CD1c-positive myeloid dendritic cell (primary cell): ENCODE data around the gene FRAT2.

Experiments
- DNase-seq: peaks from one replicate; pipeline ENCODE4 v3.0.0-alpha.2; 2016; ENCODE audit errors: extremely low spot score

The FRAT2 gene

DNA sequence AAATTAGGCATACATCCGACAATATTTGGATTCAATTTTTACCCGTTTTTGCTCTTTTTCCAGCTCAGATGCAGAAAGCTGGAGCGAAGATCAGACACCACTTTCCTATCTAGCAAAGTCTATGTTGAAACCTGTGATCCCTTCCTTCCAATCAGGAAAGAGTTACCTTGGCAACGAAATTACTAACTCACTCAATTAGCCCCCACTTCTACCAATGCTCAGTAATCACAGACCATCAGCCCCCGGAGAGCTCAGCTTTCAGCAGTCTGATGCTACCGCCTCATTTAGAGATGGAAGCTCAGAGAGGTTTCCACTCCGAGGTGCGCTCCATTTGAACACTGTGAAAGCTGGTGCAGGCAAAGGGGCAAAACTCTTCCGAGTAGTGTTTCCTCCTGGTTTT lies 8.8 kb downstream of the FRAT2 start:
- DNase-seq: no peak

DNA sequence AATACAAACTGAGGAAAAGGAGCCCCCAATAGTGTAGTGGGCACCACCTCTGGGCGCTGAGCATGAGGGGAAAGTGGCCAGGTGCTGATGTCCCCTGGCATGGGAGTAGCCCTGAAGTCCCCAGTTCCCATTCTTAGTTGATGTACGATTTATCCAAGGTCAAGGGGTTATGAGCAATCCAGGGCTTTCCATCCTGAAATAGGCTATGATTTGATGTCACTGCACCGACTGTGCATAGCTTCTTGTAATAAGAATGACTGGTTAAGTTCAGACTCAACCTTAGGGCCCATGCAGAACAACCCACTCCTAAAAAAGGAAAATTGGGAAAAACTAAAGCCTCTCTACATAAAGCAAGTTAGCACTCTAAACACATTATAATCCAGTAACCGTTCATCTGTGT lies 11.0 kb downstream of the FRAT2 start:
- DNase-seq: no peak

DNA sequence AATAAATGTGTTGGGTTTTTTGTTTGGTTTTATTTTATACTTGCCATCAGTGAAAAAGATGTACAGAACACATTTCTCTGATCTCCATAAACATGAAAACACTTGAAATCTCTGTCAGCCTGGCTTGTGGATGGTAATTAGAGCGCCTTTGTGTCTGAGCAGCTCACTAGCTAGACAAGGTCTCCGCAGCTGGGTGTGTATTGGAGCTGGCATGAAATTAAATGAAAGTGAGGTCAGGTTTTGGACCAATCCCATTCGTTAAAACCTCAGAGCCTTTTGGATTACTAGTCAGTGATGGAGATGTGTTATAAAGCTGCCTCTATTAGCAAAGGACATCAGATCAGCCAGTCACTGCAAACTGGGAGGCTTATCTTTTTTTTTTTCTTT lies 12.7 kb downstream of the FRAT2 start:
- no peak for DNase-seq

DNA sequence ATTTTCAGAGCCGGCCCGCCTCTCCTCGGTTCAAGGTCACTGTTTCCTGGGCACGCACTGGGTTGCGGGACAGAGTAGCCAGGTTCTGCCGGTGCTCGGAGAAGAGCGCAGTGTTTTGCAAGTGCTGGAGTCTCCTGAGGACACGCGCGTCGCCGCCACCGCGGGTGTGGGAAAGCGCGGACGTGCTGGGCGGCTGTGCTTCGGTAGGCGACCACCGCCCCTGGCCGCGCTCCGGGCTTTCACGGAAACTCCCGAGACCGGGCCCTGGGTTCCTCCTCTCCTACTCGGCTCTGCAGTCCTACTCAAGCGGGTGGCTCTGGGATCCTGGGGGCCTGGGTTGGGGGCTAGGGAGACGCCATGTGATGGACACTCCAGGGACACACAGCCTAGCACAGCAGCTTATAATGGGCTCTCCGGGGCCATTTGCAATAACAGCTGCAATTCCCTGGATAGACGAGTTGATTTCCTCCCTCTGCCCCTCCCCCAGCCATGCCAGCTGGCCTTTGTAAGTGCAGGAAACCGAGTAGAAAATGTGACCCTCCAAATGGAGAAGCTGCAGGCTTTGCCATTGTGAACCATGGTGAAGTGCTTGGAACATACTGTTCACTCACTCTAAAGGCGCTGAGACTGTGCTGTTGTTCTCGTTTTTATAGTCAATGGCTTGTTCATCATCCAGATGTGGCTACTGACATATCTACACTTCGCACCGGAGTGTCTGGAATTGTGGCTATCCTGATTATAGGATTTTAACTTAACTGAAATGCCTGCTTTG lies 13.3 kb downstream of the FRAT2 start:
- DNase-seq: peak; percentile 72

DNA sequence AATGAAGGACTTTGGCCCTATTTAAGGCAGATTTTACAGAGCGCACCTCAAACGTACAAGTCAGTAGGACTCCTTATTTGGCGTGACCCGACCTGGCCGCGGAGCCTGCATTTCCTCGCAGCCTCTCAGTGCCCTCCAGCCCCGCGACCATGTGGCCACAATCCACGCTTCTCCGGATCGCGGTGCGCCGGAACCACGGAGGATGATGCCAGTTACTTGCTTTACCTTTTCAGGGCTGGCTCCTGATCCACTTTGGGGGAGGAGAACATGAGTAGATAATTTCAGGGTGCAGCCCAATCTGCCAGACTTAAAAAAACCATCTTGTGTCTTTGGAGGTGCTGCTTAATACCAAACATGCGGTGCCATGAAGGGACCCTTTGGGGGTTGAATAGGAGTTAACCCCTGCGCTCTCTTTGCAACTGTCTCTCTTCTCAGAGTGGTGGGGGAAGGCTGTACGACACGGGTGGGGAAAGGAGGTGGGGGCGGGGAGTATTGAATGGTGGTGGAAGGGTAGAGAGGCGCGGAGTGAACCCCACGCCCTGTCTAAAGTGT lies 14.0 kb downstream of the FRAT2 start:
- no peak for DNase-seq

DNA sequence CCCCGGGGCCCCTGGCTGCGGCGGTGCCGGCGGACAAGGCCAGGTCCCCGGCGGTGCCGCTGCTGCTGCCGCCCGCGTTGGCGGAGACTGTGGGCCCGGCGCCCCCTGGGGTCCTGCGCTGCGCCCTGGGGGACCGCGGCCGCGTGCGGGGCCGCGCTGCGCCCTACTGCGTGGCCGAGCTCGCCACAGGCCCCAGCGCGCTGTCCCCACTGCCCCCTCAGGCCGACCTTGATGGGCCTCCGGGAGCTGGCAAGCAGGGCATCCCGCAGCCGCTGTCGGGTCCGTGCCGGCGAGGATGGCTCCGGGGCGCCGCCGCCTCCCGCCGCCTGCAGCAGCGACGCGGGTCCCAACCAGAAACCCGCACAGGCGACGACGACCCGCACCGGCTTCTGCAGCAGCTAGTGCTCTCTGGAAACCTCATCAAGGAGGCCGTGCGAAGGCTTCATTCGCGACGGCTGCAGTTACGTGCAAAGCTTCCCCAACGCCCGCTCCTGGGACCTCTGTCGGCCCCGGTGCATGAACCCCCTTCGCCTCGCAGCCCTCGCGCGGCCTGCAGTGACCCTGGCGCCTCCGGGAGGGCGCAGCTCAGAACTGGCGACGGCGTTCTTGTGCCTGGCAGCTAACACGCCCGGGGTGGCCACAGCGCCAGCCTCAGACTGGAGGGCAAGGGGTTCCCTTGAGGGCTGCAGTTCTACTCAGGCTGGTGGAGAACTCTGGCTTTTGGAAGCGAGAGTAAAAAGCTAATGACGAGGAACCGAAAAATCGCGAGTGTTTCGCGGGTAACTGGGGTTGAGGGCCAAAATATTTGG lies 14.7 kb downstream of the FRAT2 start:
- DNase-seq: peak; percentile 70

DNA sequence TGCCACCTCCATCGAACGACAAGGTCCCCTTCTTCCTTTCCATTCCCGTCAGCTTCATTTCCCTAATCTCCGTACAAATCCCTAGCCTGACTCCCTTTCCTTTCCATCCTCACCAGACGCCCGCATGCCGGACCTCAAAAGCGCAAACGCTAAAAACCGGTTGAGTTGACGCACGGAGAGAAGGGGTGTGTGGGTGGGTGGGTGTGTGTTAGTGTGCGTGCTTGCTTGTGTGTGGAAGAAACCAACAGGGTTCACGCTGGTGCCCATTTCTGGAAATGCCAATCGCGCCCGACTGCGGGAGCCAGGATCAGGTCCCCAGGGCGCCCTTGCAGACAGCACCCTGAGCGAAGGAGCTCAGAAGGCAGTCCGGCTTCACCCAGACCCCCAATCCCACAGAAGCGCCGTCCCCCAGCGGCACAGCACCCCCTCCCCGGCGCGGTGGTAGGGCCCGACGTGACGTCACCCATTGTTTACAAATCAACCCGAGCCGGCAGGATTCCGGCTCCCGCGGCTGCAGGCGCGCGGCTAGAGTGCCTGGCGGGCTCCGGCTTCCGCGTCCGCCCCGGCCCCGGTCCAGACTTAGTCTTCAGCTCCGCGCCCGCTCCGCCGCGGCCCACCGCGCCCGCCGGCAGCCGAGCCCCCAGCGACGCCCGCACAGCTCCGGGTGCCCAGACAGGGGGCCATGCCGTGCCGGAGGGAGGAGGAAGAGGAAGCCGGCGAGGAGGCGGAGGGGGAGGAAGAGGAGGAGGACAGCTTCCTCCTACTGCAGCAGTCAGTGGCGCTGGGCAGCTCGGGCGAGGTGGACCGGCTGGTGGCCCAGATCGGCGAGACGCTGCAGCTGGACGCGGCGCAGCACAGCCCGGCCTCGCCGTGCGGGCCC lies 15.5 kb downstream of the FRAT2 start, which contains the start of gene FRAT1:
TSS of gene FRAT1 (plus strand) at position 500 of the 880 bp plus-strand sequence. CDS start at position 683, 183 bp downstream.
- DNase-seq: peak; percentile 94

DNA sequence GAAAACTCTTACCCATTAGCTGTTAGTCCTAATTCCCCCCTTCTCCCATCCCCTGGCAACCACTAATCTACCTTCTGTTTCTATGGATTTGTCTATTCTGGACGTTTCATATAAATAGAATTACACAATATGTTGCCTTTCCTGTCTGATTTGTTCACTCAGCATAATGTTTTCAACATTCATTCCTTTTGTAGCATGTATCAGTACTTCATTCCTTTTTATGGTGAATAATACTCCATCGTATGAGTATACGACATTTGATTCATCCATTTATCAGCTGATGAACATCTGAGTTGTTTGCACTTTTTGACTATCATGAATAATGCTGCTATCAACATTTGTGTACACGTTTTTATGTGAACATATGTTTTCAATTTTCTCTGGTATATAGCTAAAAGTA lies 19.9 kb downstream of the FRAT2 start:
- DNase-seq: no peak

DNA sequence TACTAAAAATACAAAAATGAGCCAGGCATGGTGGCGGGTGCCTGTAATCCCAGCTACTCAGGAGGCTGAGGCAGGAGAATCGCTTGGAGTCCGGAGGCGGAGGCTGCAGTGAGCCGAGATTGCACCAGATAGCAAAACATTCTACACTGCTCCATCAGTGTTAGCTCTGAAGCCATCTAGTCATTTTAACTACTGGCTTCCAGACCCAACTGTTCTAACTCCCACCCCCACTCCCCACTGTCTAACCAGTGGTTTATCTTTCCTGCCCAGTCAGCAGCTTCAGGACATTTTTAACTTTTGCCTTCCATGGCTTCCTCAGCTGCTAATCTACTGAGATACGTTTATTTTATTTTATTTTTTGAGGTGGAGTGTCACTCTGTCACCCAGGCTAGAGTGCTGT lies 21.6 kb downstream of the FRAT2 start:
- no peak for DNase-seq

DNA sequence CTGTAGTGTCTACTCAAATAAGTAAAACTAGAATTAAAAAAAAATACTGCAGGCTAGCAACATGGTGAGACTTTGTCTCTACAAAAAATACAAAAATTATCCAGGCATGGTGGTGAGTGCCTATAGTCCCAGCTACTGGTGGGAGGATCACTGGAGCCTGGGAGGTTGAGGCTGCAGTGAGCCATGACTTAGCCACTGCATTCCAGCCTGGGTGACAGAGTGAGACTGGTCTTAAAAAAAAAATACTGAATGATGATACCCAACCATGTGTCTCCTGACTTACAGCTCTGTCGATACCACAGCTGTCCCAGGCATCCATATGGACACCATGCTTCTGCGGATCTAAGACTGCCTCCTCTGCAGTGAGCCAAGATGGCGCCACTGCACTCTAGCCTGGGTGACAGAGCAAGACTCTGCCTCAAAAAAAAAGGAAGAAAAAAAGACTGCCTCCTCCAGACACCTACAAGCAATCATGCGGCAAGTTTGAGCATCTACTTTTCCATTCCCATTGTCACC lies 23.4 kb downstream of the FRAT2 start:
- DNase-seq: no peak

DNA sequence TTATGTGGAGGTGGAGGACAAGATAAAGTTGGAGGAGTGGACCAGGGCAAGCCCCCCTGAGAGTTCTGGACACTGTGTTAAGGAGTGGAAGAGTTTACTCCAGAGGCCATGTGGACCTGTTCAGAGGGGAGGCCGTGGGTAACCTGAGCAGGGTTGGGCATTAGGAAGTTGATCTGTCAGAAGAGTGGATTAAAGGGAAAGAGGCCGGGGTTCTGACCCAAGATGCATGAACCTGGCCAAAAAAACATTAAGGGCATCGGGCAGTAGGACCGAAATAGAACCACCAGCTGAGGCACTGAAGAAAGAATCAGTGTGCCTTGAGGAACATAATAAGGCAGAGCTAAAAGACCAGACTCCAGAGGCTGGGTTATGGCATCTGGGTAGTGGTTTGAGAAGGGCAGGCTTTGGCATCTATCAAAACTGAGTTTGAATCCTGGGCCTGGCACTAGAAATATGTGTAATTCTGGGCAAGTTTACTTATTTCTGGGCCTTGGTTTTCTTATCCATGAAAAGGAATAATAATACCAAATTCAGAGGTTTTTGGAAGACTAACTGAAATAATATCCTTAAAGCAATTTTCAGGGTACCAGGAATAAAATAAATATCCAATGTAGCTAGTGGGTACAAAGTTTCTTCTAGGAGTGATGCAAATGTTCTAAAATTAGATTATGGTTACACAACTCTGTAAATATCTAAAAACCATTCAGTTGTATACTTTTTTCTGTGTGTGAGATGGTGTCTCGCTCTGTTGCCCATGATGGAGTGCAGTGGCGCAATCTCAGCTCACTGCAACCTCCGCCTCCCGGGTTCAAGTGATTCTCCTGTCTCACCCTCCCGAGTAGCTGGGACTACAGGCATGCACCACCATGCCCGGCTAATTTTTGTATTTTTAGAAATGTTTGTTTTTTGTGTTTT lies 26.4 kb downstream of the FRAT2 start:
- no peak for DNase-seq

DNA sequence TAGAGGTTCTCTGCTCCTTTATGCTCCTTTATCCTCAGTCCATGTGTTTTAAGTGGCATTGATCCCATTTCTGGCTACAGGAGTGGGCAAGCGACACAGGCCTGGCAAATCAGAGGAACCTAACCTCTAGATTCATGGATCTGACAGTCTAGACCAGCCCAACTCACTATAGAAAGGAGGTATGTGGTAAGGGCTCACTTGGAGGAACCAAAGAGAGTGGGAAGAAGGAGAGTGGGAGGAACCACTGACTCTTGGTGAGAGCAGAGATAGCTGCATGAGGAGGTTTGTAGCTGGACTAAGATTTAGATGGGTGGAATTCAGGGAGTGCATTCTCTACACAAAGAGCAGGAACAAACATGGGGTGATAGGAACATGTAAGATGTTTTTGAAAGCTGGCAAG lies 27.1 kb downstream of the FRAT2 start:
- peak; percentile 64 for DNase-seq

DNA sequence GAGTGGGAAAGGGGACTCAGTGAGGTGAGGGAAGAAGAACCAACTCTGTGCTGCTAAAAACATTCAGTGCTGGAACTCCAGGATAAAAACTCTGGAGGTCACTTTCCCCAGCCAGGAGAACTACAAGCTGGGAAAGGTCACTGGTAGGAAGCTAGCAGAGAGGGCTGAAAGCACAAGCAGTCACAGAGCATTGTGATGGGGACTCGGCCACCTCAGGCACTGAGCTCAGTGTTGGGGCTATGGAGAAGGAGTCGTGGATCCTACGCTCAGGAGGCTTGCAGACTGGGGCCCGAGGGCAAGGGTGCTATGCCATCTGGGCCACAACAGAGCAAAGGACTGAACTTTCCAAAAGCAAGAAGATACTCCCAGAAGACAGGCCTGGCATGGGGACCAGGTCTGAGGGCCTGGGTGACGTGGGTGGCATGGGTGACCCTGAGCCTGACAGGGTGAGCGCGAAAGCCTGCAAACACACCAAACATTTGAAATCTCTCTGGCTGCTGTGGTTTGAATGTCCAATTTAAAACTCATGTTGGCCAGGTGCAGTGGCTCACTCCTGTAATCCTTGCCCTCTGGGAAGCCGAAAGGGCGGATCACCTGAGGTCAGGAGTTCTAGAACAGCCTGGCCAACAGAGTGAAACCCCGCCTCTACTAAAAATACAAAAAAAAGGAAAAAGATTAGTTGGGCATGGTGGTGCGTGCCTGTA lies 32.3 kb downstream of the FRAT2 start:
- DNase-seq: no peak

DNA sequence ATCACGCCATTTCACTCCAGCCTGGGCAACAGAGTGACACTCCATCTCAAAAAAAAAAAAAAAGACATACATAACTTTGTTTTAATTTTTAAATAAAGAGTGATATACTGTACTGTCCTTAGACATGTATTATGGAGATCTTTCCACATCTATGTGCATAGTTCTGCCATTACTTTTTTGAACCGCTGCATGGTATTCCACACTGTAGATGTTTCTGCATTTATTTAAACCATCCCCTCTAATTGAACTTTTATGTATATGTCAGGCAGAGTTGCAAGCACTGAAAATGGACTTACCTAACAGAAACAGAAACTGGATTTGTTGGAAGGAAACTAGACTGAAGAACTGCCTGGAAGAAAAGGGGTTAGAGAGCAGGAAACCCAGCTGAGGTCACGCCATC lies 33.5 kb downstream of the FRAT2 start:
- DNase-seq: no peak

DNA sequence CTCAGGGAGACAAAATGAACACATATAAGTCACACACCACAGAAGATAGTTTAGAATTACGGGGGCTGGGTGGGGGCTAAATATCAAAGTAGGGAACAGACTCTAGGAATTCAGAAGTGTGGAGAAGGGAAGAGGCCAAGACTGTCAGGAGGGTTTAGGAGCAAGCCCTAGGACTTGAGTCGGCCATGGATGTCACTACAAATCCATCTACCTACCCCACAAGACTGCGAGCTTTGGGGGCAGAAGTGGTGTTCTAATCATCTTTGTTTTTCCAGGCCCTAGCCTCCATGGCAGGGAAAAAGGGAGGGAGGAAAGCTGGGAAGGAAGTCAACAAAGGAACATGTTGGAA lies 36.3 kb downstream of the FRAT2 start:
- DNase-seq: no peak

DNA sequence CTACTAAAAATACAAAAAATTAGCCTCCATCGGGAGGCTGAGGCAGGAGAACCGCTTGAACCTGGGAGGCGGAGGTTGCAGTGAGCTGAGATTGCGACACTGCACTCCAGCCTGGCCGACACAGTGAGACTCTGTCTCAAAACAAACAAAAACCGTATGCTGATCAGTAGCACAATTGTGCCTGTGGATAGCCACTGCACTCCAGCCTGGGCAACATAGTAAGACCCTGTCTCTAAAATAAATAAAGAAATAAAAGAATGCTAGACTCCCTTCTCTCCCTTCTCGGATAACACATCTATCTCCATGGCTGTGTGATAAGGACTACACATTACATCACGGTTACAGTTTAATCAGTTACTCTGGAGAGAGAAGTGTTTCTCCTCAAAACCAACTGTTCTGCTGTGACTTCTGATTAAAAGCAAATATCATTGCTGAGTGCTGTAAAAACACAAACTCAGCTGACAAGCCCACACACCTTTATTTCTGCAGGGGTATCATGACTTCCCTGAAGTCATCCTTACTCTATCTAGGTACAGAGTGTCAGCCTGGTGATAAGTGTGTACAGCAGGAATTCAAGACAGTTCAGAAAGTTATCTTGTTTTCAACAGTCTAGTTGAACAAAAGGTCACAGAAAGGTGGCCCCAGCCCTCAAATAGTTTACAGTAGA lies 36.8 kb downstream of the FRAT2 start:
- no peak for DNase-seq

DNA sequence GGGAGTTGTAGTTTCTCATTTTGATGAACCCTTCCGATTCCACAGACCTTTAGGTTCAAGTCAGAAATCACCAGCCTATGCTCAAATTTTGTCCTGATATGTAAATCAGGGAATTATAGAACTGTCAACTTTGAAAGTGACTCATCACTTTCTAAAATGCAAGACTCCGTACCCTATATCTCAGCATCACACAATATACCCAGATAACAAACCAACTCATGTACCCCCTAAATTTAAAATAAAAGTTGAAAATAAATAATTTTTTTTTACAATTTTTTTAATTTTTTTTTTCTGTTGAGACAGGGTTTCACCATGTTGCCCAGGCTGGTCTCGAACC lies 41.7 kb downstream of the FRAT2 start:
- no peak for DNase-seq

DNA sequence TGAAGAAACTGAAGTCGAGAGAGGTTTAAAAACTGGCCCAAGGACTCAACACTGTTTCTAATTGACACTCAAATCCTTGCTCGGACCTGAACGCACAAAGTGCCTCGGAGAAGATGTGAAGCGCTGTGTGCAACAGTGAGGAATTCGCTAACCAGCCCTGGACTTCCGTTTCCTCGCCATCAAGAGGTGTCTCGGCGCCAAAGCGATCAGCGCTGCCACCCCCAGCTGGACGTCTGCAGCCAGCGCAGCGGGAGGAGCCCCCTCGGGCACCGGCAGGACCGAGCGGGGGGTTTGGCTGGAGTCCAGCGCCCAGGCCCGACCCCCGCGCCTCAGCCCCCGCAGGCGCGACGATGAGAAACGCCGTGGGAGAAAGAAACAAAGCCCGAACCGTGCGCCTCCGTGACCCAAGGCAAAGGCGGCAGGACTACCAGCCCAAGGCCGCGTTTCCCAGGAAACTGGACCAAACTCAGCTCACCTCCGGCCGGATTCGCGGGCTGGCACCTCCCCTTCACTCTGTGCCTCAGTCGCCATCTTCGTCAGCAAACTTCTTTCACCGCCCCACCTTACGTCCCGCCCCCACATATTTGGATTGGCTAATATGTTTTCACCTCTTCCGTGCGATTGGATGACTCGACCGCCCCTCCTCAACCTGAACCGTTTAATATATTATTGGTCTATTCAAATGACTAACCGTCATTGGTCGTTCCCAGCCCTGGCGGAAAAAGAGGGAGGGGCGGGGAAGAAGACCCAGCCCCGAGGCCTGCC lies 42.2 kb downstream of the FRAT2 start, which contains the start of gene ARHGAP19:
TSS of gene ARHGAP19 (minus strand) at position 541 of the 765 bp plus-strand sequence. CDS start at position 531, 10 bp downstream.
- DNase-seq: peak; percentile 99
